Duodenal mucosa (tissue), 2 donors: ENCODE results near the gene SMIM38.
A peak's percentile ranks its signal among the peaks of the same experiment; 100 is the strongest.

Experiments
- H3K27ac ChIP-seq: one replicate; pipeline ENCODE4 v1.7.0; 2013; ENCODE audit warnings: low read depth, low read length
- H3K27me3 ChIP-seq, 2 donors: one replicate each; pipeline ENCODE4 v1.7.0; 2013; ENCODE audit warnings: low read length in 2 of 2, control low read depth in 1 of 2; ENCODE audit not compliant: insufficient read depth in 2 of 2, control insufficient read depth in 1 of 2
- H3K36me3 ChIP-seq, 2 donors: one replicate each; pipeline ENCODE4 v1.7.0; 2013; ENCODE audit warnings: low read length in 2 of 2, control low read depth in 1 of 2; ENCODE audit not compliant: insufficient read depth in 2 of 2, control insufficient read depth in 1 of 2
- H3K4me1 ChIP-seq, 2 donors: one replicate each; pipeline ENCODE4 v1.7.0; 2013; ENCODE audit warnings: low read length in 2 of 2, control low read depth in 1 of 2; ENCODE audit not compliant: insufficient read depth in 2 of 2, control insufficient read depth in 1 of 2
- H3K4me3 ChIP-seq, 2 donors: one replicate each; pipeline ENCODE4 v1.7.0; 2013; ENCODE audit warnings: low read length in 2 of 2, low read depth in 1 of 2
- H3K9ac ChIP-seq, 2 donors: one replicate each; pipeline ENCODE4 v1.7.0; 2013; ENCODE audit warnings: low read length in 2 of 2, low read depth in 1 of 2
- H3K9me3 ChIP-seq, 2 donors: one replicate each; pipeline ENCODE4 v1.7.0; 2013; ENCODE audit warnings: low read length in 2 of 2, control low read depth in 1 of 2; ENCODE audit not compliant: control insufficient read depth in 1 of 2

Gene SMIM38

GRCh38 chr11:69122326-69122629 is 33.5 kb upstream of the SMIM38 start:
- no peaks in the 10 kb centered on the region for H3K27me3 ChIP-seq
- H3K9ac ChIP-seq, result no peak overlapping the region
- peak overlapping the region; percentile 28 for H3K27ac ChIP-seq

GRCh38 chr11:69122630-69123431 is 32.9 kb upstream of the SMIM38 start:
- H3K4me1 ChIP-seq, result peaks cover 16 to 19% of the 10 kb centered on the region in 2 donors
- peak overlapping the region; percentile 28 for H3K27ac ChIP-seq
- H3K36me3 ChIP-seq, result no peaks in the 10 kb centered on the region
- H3K9me3 ChIP-seq, result no peaks in the 10 kb centered on the region
- H3K9ac ChIP-seq, result no peak overlapping the region
- peak overlapping the region; percentile 9 to 15 for H3K4me3 ChIP-seq
- no peaks in the 10 kb centered on the region for H3K27me3 ChIP-seq

More at GRCh38 chr11:69122326-69122629, 33.5 kb upstream of the SMIM38 start:
- Histone ChIP-seq H3K4me1 (peaks cover 16 to 19% of the 10 kb centered on the region in 2 donors), H3K36me3 (no peaks in the 10 kb centered on the region), H3K4me3 (no peak overlapping the region), H3K9me3 (no peaks in the 10 kb centered on the region)

GRCh38 chr11:69123593-69124545 is 31.9 kb upstream of the SMIM38 start:
- peaks cover 2 to 4% of the 10 kb centered on the region in 2 donors for H3K9me3 ChIP-seq
- no peak overlapping the region for H3K27ac ChIP-seq
- H3K27me3 ChIP-seq, result no peaks in the 10 kb centered on the region
- no peak overlapping the region for H3K9ac ChIP-seq
- peaks cover 16 to 19% of the 10 kb centered on the region in 2 donors for H3K4me1 ChIP-seq
- no peak overlapping the region for H3K4me3 ChIP-seq
- H3K36me3 ChIP-seq, result no peaks in the 10 kb centered on the region

GRCh38 chr11:69125861-69126260 is 29.9 kb upstream of the SMIM38 start:
- Histone ChIP-seq H3K9me3 (peaks cover 4 to 7% of the 10 kb centered on the region in 2 donors), H3K36me3 (no peaks in the 10 kb centered on the region), H3K27ac (no peak overlapping the region), H3K4me1 (peaks cover 16 to 19% of the 10 kb centered on the region in 2 donors), H3K27me3 (no peaks in the 10 kb centered on the region), H3K9ac (no peak overlapping the region), H3K4me3 (no peak overlapping the region)

GRCh38 chr11:69126286-69126685 is 29.4 kb upstream of the SMIM38 start:
- Histone ChIP-seq H3K27me3 (no peaks in the 10 kb centered on the region), H3K27ac (no peak overlapping the region), H3K4me1 (peaks cover 16 to 19% of the 10 kb centered on the region in 2 donors), H3K9me3 (peaks cover 4 to 7% of the 10 kb centered on the region in 2 donors), H3K4me3 (no peak overlapping the region), H3K9ac (no peak overlapping the region), H3K36me3 (no peaks in the 10 kb centered on the region)

- Histone ChIP-seq H3K9ac (no peak overlapping the region), H3K9me3 (peaks cover 4 to 7% of the 10 kb centered on the region in 2 donors), H3K4me3 (no peak overlapping the region), H3K4me1 (peaks cover 13 to 21% of the 10 kb centered on the region in 2 donors), H3K27ac (no peak overlapping the region), H3K27me3 (peaks cover 0 to 2% of the 10 kb centered on the region in 2 donors), H3K36me3 (no peaks in the 10 kb centered on the region)
Observed at GRCh38 chr11:69127081-69127850, 28.5 kb upstream of the SMIM38 start.

GRCh38 chr11:69127884-69128283 is 27.9 kb upstream of the SMIM38 start:
- no peak overlapping the region for H3K27ac ChIP-seq
- H3K4me3 ChIP-seq, result no peak overlapping the region
- peaks cover 8 to 16% of the 10 kb centered on the region in 2 donors for H3K4me1 ChIP-seq
- no peaks in the 10 kb centered on the region for H3K36me3 ChIP-seq
- H3K9ac ChIP-seq, result no peak overlapping the region
- H3K9me3 ChIP-seq, result peaks cover 4 to 7% of the 10 kb centered on the region in 2 donors
- H3K27me3 ChIP-seq, result peaks cover 0 to 2% of the 10 kb centered on the region in 2 donors

- Histone ChIP-seq H3K4me3 (no peak overlapping the region), H3K9ac (no peak overlapping the region), H3K4me1 (peaks cover 0 to 4% of the 10 kb centered on the region in 2 donors), H3K27ac (no peak overlapping the region), H3K36me3 (no peaks in the 10 kb centered on the region), H3K27me3 (peaks cover 0 to 2% of the 10 kb centered on the region in 2 donors), H3K9me3 (peaks cover 10 to 13% of the 10 kb centered on the region in 2 donors)
Observed at GRCh38 chr11:69129053-69129452, 26.7 kb upstream of the SMIM38 start.

- Histone ChIP-seq H3K9ac (no peak overlapping the region), H3K4me3 (no peak overlapping the region), H3K36me3 (no peaks in the 10 kb centered on the region), H3K27ac (no peak overlapping the region), H3K9me3 (peaks cover 10 to 13% of the 10 kb centered on the region in 2 donors), H3K27me3 (peaks cover 0 to 2% of the 10 kb centered on the region in 2 donors), H3K4me1 (peaks cover 0 to 4% of the 10 kb centered on the region in 2 donors)
Observed at GRCh38 chr11:69129647-69130046, 26.1 kb upstream of the SMIM38 start.
